GM18505 (cell line): ENCODE measurements around the gene PELI3.
"Not testable (repeated sequence)": the region's sequence is repeated elsewhere in the genome, so short reads cannot be mapped to it uniquely, and the experiment has no call there.

ENCODE experiments used
- ATAC-seq: cut with Tn5 transposase; IDR thresholded peaks from one replicate; pipeline ENCODE4 v1.9.1; 2021; ENCODE audit not compliant: unreplicated experiment
- POLR2A ChIP-seq: IDR thresholded peaks from 4 replicates; pipeline ENCODE4 v1.6.1; 2011; ENCODE audit warnings: borderline replicate concordance; ENCODE audit not compliant: insufficient read depth, insufficient read length; ENCODE audit errors: extremely low read depth

Gene PELI3

DNA sequence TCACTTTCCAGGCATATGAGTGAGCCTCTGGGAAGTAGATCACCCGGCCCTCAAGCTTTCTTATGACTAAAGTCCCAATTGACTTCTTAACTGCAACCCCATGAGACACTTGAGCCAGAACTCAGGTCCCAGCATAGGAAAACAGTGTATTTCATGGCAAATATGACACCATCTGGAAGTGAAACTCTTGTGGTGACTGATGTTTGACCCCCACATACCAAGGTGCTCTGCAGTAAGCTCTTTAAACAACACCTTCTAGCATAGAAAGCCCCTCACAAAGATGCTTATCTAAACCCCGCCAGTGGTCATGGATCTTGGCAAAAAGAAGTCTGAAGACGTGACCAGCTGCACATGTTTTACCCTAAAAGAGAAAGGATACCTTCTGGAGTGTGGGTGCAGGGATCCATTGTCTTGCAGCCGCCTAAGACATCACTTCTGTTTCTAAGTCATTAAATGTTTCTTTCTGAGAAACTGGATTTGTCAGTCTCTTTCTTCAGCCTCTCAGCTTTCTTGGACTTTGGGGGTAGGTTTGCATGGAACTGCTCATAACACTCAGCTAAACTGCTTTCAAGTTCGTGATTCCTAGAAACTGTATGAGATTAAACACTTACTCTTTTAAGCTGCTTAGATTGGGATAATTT is 7.4 kb upstream of the PELI3 start:
- no peak for TF ChIP-seq POLR2A
- no peak for ATAC-seq

DNA sequence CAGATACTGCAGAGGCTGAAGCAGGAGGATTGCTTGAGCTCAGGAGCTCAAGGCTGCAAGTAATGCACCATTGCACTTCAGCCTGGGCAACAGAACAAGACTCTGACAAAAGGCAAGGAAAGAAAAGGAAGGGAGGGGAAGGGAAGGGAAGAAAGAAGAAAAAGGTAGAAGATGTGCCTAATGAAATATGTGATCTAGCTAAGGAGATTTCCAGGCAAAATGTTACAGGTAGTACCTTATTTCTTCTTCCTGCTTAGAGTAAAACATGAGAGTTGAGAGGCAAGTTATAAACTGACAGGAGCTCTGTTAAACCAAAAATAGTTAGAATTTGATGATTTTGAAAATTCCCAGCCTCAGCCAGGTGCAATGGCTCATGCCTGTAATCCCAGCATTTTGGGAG is 4.7 kb upstream of the PELI3 start:
- ATAC-seq = no peak
- TF ChIP-seq POLR2A = no peak

DNA sequence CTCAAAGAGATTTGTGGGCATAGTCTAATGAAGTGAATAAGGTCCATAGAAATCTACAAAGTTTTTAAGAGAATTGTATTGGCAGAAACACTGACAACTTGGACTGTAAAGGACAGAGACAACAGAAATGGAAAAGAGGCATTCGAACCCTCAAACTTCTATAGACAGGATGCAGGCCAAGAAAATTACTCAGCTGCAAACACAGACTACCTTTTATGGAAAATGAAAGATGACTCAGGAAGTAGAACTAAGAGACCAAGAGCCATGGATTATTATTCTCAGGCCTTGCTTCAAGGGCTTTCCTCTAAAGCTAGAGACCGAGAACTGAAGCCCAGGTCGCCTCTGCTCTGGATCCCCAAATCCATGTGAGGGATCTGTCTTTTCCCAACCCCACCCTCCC is 3.8 kb upstream of the PELI3 start:
- TF ChIP-seq POLR2A = no peak
- ATAC-seq = no peak

DNA sequence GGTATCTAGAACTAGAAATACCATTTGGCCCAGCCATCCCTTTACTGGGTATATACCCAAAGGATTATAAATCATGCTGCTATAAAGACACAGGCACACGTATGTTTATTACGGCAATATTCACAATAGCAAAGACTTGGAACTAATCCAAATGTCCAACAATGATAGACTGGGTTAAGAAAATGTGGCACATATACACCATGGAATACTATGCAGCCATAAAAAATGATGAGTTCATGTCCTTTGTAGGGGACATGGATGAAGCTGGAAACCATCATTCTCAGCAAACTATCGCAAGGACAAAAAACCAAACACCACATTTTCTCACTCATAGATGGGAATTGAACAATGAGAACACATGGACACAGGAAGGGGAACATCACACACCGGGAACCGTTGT is 2.6 kb upstream of the PELI3 start:
- ATAC-seq = not testable (repeated sequence)

DNA sequence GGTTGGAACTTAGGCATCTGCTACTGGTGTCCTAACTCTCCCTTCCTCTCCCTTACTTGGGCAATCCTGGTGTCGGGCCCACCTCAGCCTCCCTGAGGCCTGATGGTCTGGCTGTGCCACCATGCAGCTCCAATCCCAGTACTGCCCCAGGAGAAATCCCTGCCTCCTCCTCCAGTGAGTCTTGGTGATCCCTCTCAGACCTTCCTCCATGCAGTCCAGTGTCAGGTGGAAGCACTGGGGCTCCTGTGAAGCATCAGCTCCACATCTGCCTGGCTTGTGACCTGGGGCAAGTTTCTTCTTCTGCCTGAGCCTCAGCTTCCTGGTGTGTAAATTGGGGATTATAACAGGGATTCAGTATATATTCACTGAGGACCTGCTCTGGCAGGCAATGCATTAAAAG is 1.8 kb upstream of the PELI3 start:
- ATAC-seq = no peak
- no peak for TF ChIP-seq POLR2A

DNA sequence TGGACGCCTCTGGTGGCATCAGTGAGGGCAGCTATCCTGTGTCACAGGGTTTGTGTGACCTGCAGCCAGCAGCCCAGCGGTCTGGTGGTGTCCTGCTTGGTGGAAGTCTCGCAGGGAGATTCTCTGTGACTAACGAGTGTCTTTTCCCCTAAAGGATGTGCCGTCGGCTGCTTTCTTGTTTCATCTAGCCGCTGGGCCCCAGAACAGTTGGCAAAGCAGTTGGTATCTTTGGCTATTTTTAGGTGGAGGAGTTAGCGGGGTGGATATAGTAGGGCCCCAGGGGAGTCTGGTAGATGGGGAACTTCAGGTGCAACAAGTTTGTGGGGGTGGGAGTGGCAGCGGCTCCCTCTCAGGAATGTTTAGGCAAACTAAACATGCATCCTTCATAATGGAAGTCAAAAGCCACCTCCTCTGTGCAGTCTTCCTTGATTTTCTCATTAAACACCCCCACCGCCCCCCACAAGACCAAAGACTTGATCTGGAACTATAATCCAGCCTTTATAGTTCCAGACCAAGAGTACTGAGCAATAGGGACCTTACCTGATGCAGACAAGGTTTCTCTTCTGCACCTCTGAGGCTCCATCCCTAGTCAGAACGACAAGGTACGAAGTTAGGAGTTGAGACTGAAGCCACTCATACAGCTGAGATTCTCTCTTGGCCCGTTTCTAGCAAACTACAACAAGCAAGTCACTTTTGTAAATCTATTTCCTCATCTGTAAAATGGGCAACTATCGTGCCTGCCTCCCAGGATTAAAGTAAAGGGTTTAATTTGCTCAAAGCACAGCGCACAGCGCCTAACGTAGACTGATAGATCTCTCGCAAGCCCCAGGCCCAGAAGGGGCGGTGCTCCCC is 1.1 kb upstream of the PELI3 start:
- no peak for ATAC-seq

DNA sequence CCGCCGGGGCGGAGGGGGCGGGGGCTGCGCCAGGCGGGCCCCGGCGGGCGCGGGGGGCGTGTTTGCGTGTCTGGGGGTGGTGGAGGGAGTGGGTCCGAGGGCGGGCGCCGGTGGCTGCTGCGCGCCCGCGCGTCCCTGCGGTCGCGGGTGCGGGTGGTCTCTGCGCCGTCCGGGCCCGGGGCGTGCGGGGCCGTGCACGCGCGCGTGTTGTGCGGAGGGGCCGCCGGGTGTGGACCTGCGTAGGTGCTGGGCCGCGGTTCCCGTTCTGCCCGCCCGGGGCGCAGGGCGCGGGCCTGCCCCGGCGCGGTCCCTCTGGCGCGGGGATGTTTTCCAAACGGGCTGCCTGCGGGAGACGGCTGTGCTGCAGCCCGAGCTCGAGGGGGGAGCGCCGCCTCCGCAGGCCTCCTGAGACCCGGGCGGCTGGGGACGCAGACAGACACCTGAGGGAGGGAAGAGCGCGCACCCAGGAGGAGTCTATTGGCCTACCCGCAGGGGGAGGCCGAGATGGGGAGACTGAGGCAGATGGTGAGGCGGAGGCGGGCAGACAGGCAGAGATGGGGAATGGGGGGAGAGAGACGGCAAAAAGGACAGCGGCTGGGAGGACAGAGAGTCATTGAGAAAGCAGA is 442 bp downstream of the PELI3 start:
- ATAC-seq = peak; percentile 31
- TF ChIP-seq POLR2A = no peak

More for the DNA sequence above, 1.1 kb upstream of the PELI3 start:
- TF ChIP-seq POLR2A = no peak

DNA sequence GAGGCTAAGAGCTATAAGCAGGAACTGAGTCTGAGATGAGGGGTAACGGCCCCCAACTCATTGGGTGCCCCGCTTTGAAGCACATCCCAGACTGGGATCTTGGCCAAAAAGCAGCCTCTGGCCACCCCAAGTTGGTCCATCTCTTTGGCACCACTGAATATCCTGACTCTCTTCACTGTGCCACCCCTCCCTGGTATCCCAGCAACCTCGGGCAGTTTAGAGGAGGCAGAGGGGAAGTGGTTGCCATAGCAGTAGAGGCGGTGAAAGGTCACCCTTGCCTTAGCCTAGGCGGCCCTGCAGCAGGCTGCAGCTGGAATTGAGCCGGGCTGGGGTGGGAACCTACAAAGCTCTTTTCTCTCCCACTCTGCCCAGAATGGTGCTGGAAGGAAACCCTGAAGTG is 1.1 kb downstream of the PELI3 start:
- no peak for TF ChIP-seq POLR2A
- no peak for ATAC-seq

DNA sequence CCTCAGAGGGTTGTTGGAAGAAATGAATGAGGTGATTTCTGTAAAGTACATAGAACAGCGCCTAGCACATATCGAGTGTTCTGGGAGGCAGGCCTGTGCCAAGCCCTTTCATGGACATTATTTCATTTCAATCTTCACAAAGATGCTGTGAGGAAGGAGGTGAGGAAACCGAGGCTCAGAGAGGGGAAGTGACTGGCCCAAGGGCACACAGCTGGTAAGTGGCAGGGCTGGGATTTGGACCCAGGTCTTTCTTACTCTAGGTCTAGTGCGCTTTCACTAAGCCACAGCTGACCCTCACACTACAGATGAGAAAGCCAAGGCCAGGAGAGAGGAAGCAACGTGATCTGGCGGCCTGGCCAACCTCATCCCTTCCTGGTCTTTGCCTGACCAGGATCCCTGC is 2.0 kb downstream of the PELI3 start:
- ATAC-seq = no peak

DNA sequence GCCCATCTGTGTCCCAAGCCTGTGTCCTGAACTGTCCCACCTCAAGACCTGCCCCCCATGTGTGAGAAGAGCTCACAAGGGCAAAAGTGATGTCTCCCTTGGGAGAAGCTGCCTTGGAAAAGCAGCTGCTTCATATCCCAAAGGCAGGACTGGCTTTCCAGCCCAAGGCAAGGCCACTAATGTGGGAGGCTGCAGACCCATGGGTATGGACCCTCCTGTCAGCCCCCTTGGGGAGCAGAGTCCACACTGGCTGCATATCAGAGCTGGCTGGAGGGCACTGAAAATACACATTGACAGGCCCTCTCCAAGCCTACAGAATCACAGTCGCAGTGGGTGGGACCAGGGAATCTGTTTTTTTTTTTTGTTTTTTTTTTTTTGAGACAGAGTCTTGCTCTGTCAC is 2.7 kb downstream of the PELI3 start:
- ATAC-seq = no peak
- no peak for TF ChIP-seq POLR2A

More for the DNA sequence above, 2.0 kb downstream of the PELI3 start:
- no peak for TF ChIP-seq POLR2A

DNA sequence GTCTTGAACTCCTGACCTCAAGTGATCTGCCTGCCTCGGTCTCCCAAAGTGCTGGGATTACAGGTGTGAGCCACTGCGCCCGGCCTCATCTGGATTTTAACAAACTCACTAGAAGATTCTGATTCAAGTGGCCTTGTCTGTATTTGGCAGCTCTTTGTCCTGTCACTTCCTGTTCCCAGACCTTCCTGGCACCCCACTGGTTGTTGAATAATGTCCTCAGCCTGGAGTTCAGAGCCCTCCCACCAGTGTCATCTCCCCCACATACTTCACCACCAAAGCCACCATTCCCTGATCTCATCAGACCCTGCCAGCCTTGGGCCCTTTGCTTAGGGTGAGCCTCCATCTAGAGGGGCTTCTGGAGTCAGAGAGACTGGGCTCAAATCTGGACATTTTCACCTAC is 3.3 kb downstream of the PELI3 start:
- no peak for TF ChIP-seq POLR2A

DNA sequence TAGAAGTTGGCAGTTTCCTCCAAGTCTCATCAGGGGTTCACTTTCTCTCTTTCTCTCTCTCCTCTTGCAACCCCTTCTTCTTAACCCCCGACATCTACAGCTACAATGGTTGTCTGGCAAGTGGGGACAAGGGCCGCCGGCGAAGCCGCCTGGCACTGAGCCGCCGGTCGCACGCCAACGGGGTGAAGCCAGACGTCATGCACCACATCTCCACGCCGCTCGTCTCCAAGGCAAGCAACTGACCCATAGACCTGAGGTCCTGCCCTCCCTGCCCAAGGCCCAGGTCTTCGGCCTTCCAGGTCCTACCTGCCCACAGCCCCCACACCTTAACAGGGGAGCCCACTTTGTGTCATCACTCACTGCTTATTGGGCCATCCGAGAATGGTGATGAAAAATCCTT is 4.4 kb downstream of the PELI3 start:
- no peak for TF ChIP-seq POLR2A
- ATAC-seq = no peak

More for the DNA sequence above, 3.3 kb downstream of the PELI3 start:
- no peak for ATAC-seq

DNA sequence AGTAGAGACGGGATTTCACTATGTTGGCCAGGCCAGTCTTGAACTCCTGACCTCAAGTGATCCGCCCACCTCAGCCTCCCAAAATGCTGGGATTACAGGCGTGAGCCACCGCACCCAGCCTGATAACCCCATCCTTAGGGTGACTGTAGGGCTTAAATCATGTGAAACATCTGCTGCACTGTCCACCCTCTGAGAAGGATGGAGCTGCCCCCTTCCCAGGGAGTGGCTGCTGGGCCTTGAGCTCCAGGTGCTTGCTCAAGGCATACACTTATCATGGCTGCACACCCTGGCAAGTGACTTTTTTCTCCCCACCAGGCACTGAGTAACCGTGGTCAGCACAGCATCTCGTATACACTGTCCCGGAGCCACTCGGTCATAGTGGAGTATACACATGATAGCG is 5.3 kb downstream of the PELI3 start:
- TF ChIP-seq POLR2A = no peak
- ATAC-seq = no peak

DNA sequence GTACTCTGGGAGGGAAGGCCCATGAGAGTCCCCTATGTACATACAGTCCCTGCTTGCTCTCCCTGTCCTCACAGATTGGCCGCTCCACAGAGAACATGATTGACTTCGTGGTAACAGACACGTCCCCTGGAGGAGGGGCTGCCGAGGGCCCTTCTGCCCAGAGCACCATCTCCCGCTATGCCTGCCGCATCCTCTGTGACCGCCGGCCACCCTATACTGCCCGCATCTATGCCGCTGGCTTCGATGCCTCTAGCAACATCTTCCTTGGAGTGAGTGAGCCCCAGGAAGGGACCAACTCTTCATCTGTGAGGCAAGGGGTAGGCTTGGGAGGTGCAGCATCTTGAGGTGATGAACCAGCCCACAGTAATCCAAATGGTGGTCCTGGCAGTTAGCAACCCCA is 6.5 kb downstream of the PELI3 start:
- ATAC-seq = no peak
- TF ChIP-seq POLR2A = no peak
